Suprapubic skin (tissue), 3 donors: ENCODE measurements around the gene QPCT.

Experiments
- POLR2AphosphoS5 ChIP-seq, 3 donors: sonication (generic); formaldehyde crosslinking; IDR thresholded peaks; one replicate each; pipeline ENCODE4 v1.6.1; 2017; ENCODE audit warnings: antibody characterized with exemption in 3 of 3
- TF ChIP-seq, protein P1 (sequence below), 2 donors: fragments of 200-600 bp in 1 of 2; fragments of 450-650 bp in 1 of 2; sonication (generic) in 1 of 2; IDR thresholded peaks; one replicate each; pipeline ENCODE4 v1.5.1; 2016 to 2019; ENCODE audit warnings: antibody characterized with exemption in 2 of 2, mild to moderate bottlenecking in 1 of 2, moderate library complexity in 1 of 2

DNA sequence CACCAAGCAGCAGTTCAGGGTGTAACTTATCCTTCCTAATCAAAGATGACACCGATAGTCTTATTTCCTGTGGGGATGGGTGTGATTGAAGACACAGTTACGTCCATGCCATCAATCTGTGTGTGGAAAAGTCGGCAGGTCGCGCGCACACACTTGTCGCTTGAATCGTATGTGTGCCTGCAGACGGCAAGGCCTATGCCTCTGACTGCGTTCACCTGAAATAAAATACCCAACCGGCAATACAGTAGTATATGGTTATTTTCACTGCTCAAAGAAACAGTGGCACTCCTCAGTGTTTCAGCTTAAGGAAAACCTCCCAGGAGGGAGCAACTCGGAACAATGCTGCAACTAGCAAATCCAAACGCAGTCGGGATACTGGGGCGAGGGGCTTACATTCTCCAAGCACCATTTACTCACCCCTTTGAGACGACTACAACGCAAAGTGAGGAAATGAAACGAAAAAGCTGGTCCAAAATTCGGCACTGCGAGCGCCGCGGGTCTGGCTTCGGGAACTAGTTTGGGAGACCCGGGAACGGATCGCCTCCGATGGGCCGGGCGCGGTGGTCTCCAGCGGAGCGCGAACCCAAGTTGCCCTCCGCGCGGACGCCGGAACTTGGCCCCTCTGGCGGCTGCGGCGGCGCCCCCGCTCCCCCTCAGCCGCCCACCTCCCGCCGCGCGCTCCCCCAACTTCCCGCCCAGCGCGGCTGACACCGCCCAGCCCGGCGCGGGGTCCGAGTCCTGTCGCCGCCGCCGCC lies 20.5 kb upstream of the QPCT start:
- TF ChIP-seq, protein P1, sequence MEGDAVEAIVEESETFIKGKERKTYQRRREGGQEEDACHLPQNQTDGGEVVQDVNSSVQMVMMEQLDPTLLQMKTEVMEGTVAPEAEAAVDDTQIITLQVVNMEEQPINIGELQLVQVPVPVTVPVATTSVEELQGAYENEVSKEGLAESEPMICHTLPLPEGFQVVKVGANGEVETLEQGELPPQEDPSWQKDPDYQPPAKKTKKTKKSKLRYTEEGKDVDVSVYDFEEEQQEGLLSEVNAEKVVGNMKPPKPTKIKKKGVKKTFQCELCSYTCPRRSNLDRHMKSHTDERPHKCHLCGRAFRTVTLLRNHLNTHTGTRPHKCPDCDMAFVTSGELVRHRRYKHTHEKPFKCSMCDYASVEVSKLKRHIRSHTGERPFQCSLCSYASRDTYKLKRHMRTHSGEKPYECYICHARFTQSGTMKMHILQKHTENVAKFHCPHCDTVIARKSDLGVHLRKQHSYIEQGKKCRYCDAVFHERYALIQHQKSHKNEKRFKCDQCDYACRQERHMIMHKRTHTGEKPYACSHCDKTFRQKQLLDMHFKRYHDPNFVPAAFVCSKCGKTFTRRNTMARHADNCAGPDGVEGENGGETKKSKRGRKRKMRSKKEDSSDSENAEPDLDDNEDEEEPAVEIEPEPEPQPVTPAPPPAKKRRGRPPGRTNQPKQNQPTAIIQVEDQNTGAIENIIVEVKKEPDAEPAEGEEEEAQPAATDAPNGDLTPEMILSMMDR (IDR thresholded peaks at IDR 0.05) = no peak
- TF ChIP-seq POLR2AphosphoS5 (IDR thresholded peaks at IDR 0.05) = no peak
